ENCODE measurements around the gene INO80E.

GRCh38 chr16:30006659-30007377 lies 10.8 kb downstream of the INO80E start:
- TF ChIP-seq CTCF (IDR thresholded peaks at IDR 0.05) (no peak), POLR2A (IDR thresholded peaks at IDR 0.05) (no peak), POLR2AphosphoS5 (IDR thresholded peaks at IDR 0.05) (no peak), EP300 (IDR thresholded peaks at IDR 0.05) (no peak)

Data from stomach (tissue), 4 donors.